VCaP (cell line): ENCODE measurements around the gene CLVS2.

Source experiments
- H3K27ac ChIP-seq: fragments of 450-650 bp; 2 replicates; pipeline ENCODE4 v1.5.1; 2017
- CTCF ChIP-seq: fragments of 450-650 bp; conservative IDR thresholded peaks from 2 replicates; pipeline ENCODE4 v1.5.1; 2017; ENCODE audit warnings: mild to moderate bottlenecking, moderate library complexity

The CLVS2 gene

GRCh38 chr6:123091091-123091895, 95.3 kb downstream of the CLVS2 start:
- no peak for TF ChIP-seq CTCF
- no peak overlapping the region for H3K27ac ChIP-seq

- no peak for TF ChIP-seq CTCF
- H3K27ac ChIP-seq, result no peak overlapping the region
Measured at GRCh38 chr6:123091896-123092271, 95.8 kb downstream of the CLVS2 start.

- H3K27ac ChIP-seq, result no peak overlapping the region
- TF ChIP-seq CTCF, result no peak
Measured at GRCh38 chr6:123094795-123095194, 98.8 kb downstream of the CLVS2 start.

- no peak overlapping the region for H3K27ac ChIP-seq
- TF ChIP-seq CTCF, result no peak
Measured at GRCh38 chr6:123105561-123105960, 109.5 kb downstream of the CLVS2 start.

DNA sequence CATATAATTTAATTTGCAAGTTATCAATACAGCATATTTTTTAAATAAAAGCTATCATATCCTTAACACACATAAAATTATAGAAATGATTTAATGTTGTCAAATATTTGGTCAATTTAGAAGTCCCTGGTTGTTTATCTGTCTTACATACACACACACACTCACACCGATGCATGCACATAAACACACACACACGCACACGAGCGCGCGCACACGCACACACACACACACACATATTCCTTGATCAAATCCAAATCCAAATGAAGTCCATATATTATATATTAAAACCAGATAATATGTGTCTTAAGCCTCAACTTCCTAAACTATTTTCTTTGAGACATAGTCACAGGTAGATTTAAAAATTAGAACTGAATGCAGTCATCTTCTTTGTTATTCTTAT, 120.3 kb downstream of the CLVS2 start:
- no peak overlapping the region for H3K27ac ChIP-seq
- no peak for TF ChIP-seq CTCF

GRCh38 chr6:123117145-123117908, 121.3 kb downstream of the CLVS2 start:
- TF ChIP-seq CTCF, result no peak
- no peak overlapping the region for H3K27ac ChIP-seq

- no peak for TF ChIP-seq CTCF
- H3K27ac ChIP-seq, result no peak overlapping the region
Measured at GRCh38 chr6:123118811-123119210, 122.8 kb downstream of the CLVS2 start.
